HuH-7 (cell line): ENCODE results near the gene ARHGEF28.

Experiments used
- DNase-seq: peaks from one replicate; pipeline ENCODE4 v3.0.0; 2011; ENCODE audit warnings: low spot score

ARHGEF28 gene

GRCh38 chr5:73619606-73620333 is 6.2 kb upstream of the ARHGEF28 start:
- DNase-seq = no peak

- DNase-seq = no peak
Measured at GRCh38 chr5:73620334-73620687, 5.7 kb upstream of the ARHGEF28 start.

GRCh38 chr5:73623060-73623459 is 2.9 kb upstream of the ARHGEF28 start:
- DNase-seq = no peak

- no peak for DNase-seq
Measured at GRCh38 chr5:73623901-73624404, 2.0 kb upstream of the ARHGEF28 start.

GRCh38 chr5:73624888-73625287 is 1.1 kb upstream of the ARHGEF28 start:
- no peak for DNase-seq

GRCh38 chr5:73625372-73625943 is 538 bp upstream of the ARHGEF28 start:
- no peak for DNase-seq

- no peak for DNase-seq
Measured at GRCh38 chr5:73626814-73627313, 868 bp downstream of the ARHGEF28 start.

- DNase-seq = no peak
Measured at GRCh38 chr5:73629456-73629855, 3.5 kb downstream of the ARHGEF28 start.

GRCh38 chr5:73630765-73631164 is 4.8 kb downstream of the ARHGEF28 start:
- no peak for DNase-seq

- no peak for DNase-seq
Measured at GRCh38 chr5:73631500-73631899, 5.5 kb downstream of the ARHGEF28 start.

GRCh38 chr5:73633060-73633459 is 7.1 kb downstream of the ARHGEF28 start:
- DNase-seq = no peak

- DNase-seq = no peak
Measured at GRCh38 chr5:73636408-73636807, 10.4 kb downstream of the ARHGEF28 start.

- DNase-seq = no peak
Measured at GRCh38 chr5:73637565-73637964, 11.6 kb downstream of the ARHGEF28 start.

GRCh38 chr5:73638344-73639095 is 12.5 kb downstream of the ARHGEF28 start:
- no peak for DNase-seq

GRCh38 chr5:73640861-73641320 is 14.9 kb downstream of the ARHGEF28 start:
- DNase-seq = no peak

- no peak for DNase-seq
Measured at GRCh38 chr5:73641811-73642210, 15.8 kb downstream of the ARHGEF28 start.

- DNase-seq = no peak
Measured at GRCh38 chr5:73642344-73642743, 16.3 kb downstream of the ARHGEF28 start.

GRCh38 chr5:73644385-73644963 is 18.5 kb downstream of the ARHGEF28 start:
- no peak for DNase-seq

GRCh38 chr5:73647721-73648120 is 21.7 kb downstream of the ARHGEF28 start:
- DNase-seq = no peak

GRCh38 chr5:73648515-73648914 is 22.5 kb downstream of the ARHGEF28 start:
- no peak for DNase-seq

- DNase-seq = no peak
Measured at GRCh38 chr5:73649926-73650325, 23.9 kb downstream of the ARHGEF28 start.

GRCh38 chr5:73652391-73652790 is 26.4 kb downstream of the ARHGEF28 start:
- DNase-seq = no peak
